Hematopoietic multipotent progenitor cell treated with erythropoietin and hydrocortisone succinate and interleukin-3 and kit ligand, for 15 days (in vitro differentiated cells): Measurements from ENCODE around the gene LTC4S.

Experiments
- DNase-seq: peaks from one replicate; pipeline ENCODE4 v3.0.0-alpha.2; 2015; ENCODE audit warnings: low spot score

LTC4S gene

GRCh38 chr5:179795863-179796833 lies 2.4 kb downstream of the LTC4S start:
- DNase-seq: peak; percentile 74

GRCh38 chr5:179796877-179797608 lies 3.3 kb downstream of the LTC4S start:
- DNase-seq: no peak

- no peak for DNase-seq
Observed at GRCh38 chr5:179797741-179798140, 4.0 kb downstream of the LTC4S start.

GRCh38 chr5:179798144-179798770 lies 4.5 kb downstream of the LTC4S start:
- no peak for DNase-seq

- DNase-seq: no peak
Observed at GRCh38 chr5:179798771-179799643, 5.2 kb downstream of the LTC4S start.

- DNase-seq: no peak
Observed at GRCh38 chr5:179799644-179799973, 5.8 kb downstream of the LTC4S start.

- DNase-seq: no peak
Observed at GRCh38 chr5:179800071-179800695, 6.4 kb downstream of the LTC4S start.

- DNase-seq: no peak
Observed at GRCh38 chr5:179800696-179801201, 7.0 kb downstream of the LTC4S start.

- DNase-seq: peak; percentile 82
Observed at GRCh38 chr5:179801304-179802206, 7.8 kb downstream of the LTC4S start.

- DNase-seq: no peak
Observed at GRCh38 chr5:179802207-179802883, 8.6 kb downstream of the LTC4S start.

GRCh38 chr5:179802950-179803562 lies 9.3 kb downstream of the LTC4S start:
- no peak for DNase-seq

- peak; percentile 47 for DNase-seq
Observed at GRCh38 chr5:179803651-179804554, 10.1 kb downstream of the LTC4S start.

GRCh38 chr5:179804555-179804947 lies 10.8 kb downstream of the LTC4S start:
- DNase-seq: no peak

GRCh38 chr5:179805070-179805528 lies 11.3 kb downstream of the LTC4S start:
- DNase-seq: no peak

GRCh38 chr5:179805529-179806249 lies 11.9 kb downstream of the LTC4S start:
- peak; percentile 26 for DNase-seq

GRCh38 chr5:179806250-179807048 lies 12.7 kb downstream of the LTC4S start, which contains the start of gene MGAT4B:
Gene MGAT4B (minus strand): TSS chr5:179806866. CDS start chr5:179806583, 283 bp downstream.
- peak; percentile 84 for DNase-seq
